Measurements from ENCODE around the gene IPO9. TPM values are rescaled to one million over a fixed set of nuclear protein-coding genes. Genes with fewer than 3 reads are reported as not detected.

IPO9 gene
- total RNA-seq (39.7 TPM), polyA plus RNA-seq (ENCODE audit: insufficient read depth, low read depth, low replicate concordance) (21.6 TPM)
- long read RNA-seq, donor 1, partial matches to known transcripts, result 6 of 6 reads
- long read RNA-seq, donor 1, other reads (novel, unspliced or antisense), result 0 of 6 reads
- long read RNA-seq, donor 2, full-length matches to known transcripts, result 1 of 1 reads
- long read RNA-seq, donor 2, partial matches to known transcripts, result 0 of 1 reads
- long read RNA-seq, donor 2, other reads (novel, unspliced or antisense), result 0 of 1 reads
- long read RNA-seq, donor 3, full-length matches to known transcripts, result 4 of 4 reads
- long read RNA-seq, donor 3, partial matches to known transcripts, result 0 of 4 reads
- long read RNA-seq, donor 3, other reads (novel, unspliced or antisense), result 0 of 4 reads
- long read RNA-seq, donor 4, full-length matches to known transcripts, result 5 of 18 reads
- long read RNA-seq, donor 4, partial matches to known transcripts, result 13 of 18 reads
- long read RNA-seq, donor 4, other reads (novel, unspliced or antisense), result 0 of 18 reads
- long read RNA-seq, donor 5, result 0 reads
- long read RNA-seq, donor 6, partial matches to known transcripts, result 5 of 5 reads
- long read RNA-seq, donor 6, other reads (novel, unspliced or antisense), result 0 of 5 reads
- long read RNA-seq, donor 7, full-length matches to known transcripts, result 5 of 21 reads
- long read RNA-seq, donor 7, partial matches to known transcripts, result 10 of 21 reads
- long read RNA-seq, donor 7, other reads (novel, unspliced or antisense), result 6 of 21 reads
- long read RNA-seq, donor 8, partial matches to known transcripts, result 5 of 5 reads
- long read RNA-seq, donor 8, other reads (novel, unspliced or antisense), result 0 of 5 reads
- long read RNA-seq, donor 9, full-length matches to known transcripts, result 1 of 1 reads
- long read RNA-seq, donor 9, partial matches to known transcripts, result 0 of 1 reads
- long read RNA-seq, donor 9, other reads (novel, unspliced or antisense), result 0 of 1 reads
- long read RNA-seq, donor 10, full-length matches to known transcripts, result 1 of 15 reads
- long read RNA-seq, donor 10, partial matches to known transcripts, result 14 of 15 reads
- long read RNA-seq, donor 10, other reads (novel, unspliced or antisense), result 0 of 15 reads

GRCh38 chr1:201828820-201829774 lies at the start of gene IPO9:
Gene IPO9, plus strand, starts transcription at chr1:201829157. Its CDS starts 53 bp downstream, at chr1:201829210.
- no peak for FAIRE-seq
- Histone ChIP-seq H3K27me3 (ENCODE audit: control insufficient read depth, insufficient read depth, low read length) (no peaks in the 10 kb centered on the region), H3K9me3 (ENCODE audit: control insufficient read depth in 2 of 3, insufficient read depth in 1 of 3, low read length in 3 of 3) (no peaks in the 10 kb centered on the region), H3K9ac (ENCODE audit: low read length in 3 of 3) (peak within 1 kb of the TSS; percentile 92 to 100 (median 96)), H3K36me3 (ENCODE audit: control insufficient read depth in 2 of 3, insufficient read depth in 3 of 3, low read length in 3 of 3) (no peaks in the 10 kb centered on the region), H3K4me3 (ENCODE audit: low read length in 3 of 3) (peak within 1 kb of the TSS; percentile 94 to 98 (median 98)), H3K27ac (ENCODE audit: low read depth in 2 of 2, low read length in 2 of 2) (peak within 1 kb of the TSS; percentile 90 to 97), H3K4me1 (ENCODE audit: control insufficient read depth in 2 of 3, insufficient read depth in 2 of 3, low read depth in 1 of 3, low read length in 3 of 3) (peaks cover 3 to 4% (median 4%) of the 10 kb centered on the region in 3 donors)
- DNase-seq, result peak; percentile 96 to 98 (median 97)
- TF ChIP-seq CTCF (IDR thresholded peaks at IDR 0.05; ENCODE audit: borderline replicate concordance, extremely low read depth, insufficient read depth), result peak; percentile 93
- intact Hi-C loops (cut with DNase I), result no loop called here

DNA sequence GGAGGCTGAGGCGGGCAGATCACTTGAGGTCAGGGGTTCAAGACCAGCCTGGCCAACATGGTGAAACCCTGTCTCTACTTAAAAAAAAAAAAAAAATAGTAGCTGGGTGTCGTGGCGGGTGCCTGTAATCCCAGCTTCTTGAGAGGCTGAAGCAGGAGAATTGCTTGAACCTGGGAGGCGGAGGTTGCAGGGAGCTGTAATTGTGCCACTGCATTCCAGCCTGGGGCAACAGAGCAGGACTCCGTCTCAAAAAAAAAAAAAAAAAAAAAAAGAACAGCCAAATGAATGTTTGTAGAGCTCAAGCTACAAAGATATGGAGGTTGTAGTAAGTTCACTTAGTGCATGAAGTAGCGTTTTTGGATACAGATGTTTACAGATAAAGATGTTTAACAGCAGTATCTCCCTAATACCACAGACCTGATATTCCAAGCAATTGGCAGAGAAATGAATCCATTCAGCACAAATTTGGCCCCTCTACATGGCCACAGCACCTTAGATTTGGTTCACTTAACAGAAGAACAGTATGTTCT lies 49.5 kb upstream of the IPO9 start:
- no peaks in the 10 kb centered on the region for H3K9me3 ChIP-seq (ENCODE audit: control insufficient read depth in 2 of 3, insufficient read depth in 1 of 3, low read length in 3 of 3)
- H3K27ac ChIP-seq (ENCODE audit: low read depth in 2 of 2, low read length in 2 of 2), result no peak overlapping the region

More for the DNA sequence above, 49.5 kb upstream of the IPO9 start:
- DNase-seq, result no peak
- Histone ChIP-seq H3K27me3 (ENCODE audit: control insufficient read depth, insufficient read depth, low read length) (no peaks in the 10 kb centered on the region), H3K4me1 (ENCODE audit: control insufficient read depth in 2 of 3, insufficient read depth in 2 of 3, low read depth in 1 of 3, low read length in 3 of 3) (peaks cover 0 to 4% (median 0%) of the 10 kb centered on the region in 3 donors), H3K4me3 (ENCODE audit: low read length in 3 of 3) (no peak overlapping the region), H3K36me3 (ENCODE audit: control insufficient read depth in 2 of 3, insufficient read depth in 3 of 3, low read length in 3 of 3) (peaks cover 0 to 18% (median 0%) of the 10 kb centered on the region in 3 donors), H3K9ac (ENCODE audit: low read length in 3 of 3) (no peak overlapping the region)
- FAIRE-seq, result no peak
- TF ChIP-seq CTCF (IDR thresholded peaks at IDR 0.05; ENCODE audit: borderline replicate concordance, extremely low read depth, insufficient read depth), result no peak
- intact Hi-C loops (cut with DNase I), result no loop called here
